IPS-NIHi7 (cell line): Measurements from ENCODE around the gene PTPN6.

Source experiments
- DNase-seq: peaks from one replicate; pipeline ENCODE4 v3.0.0; 2012; ENCODE audit warnings: mixed read lengths; ENCODE audit errors: extremely low spot score

Gene PTPN6

GRCh38 chr12:6956021-6956727 is 5.0 kb downstream of the PTPN6 start:
- DNase-seq, result no peak

DNA sequence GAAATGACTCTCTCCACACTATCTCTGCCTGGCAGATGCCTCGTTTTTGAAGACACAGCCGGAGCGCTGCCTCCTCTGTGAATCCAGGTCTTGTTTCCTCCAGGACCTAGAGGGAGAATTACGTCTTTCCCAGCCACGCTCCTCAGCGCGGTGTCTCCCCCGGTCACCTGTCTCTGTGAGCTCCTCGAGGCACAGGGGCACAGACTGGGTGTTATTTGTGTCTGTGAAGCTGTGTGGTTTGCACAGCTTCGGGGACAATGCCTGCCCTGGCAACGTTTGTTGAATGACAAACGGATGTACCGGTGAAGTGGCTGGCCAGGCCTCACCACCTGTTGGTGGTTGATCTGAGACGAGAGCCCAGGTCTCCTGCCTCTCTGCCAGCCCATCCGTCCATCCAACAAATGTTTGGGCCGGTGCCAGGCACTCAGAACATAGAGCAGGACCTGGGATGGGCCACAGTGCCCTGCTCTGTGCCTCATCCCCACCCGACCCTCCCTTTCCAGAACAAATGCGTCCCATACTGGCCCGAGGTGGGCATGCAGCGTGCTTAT is 6.1 kb downstream of the PTPN6 start:
- DNase-seq, result no peak

GRCh38 chr12:6957741-6958608 is 6.8 kb downstream of the PTPN6 start:
- no peak for DNase-seq

- DNase-seq, result no peak
These were observed 7.5 kb downstream of the PTPN6 start for GRCh38 chr12:6958609-6959057.

DNA sequence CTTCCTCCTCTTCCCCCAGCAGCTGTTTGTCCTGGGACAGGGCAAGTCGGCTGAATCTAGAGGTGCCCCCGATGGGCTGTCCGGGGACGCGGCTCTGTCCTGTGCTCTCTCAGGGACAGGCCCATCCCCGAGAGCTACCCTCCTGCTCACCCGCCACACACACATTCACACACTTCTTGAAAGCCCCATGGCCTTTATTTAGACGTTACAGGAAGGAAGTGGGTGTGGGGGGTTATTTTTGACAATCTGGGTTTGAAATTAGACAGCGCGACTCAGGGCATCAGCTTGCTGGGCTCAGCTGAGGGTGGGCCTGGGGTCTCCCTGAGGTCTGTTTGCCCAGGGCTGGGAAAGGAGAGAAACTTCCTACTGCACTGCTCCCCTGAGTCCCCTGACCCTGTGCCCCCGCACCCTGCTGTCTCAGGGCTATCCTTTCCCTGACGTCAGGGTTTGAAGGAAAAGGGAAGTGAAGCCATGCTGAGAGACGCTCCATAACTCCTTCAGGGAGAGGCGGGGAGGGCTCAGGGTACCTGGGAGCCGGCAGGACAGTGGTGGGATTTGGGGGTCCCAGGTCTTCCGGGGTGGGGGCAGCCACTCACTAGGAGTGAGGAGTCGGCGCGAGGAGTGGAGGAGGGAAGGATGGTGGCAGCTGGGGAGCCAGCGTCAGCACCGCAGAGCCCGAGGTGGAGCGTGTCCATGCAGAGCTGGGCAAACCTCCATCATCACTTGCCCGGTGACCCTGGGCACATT is 8.1 kb downstream of the PTPN6 start:
- DNase-seq, result no peak

DNA sequence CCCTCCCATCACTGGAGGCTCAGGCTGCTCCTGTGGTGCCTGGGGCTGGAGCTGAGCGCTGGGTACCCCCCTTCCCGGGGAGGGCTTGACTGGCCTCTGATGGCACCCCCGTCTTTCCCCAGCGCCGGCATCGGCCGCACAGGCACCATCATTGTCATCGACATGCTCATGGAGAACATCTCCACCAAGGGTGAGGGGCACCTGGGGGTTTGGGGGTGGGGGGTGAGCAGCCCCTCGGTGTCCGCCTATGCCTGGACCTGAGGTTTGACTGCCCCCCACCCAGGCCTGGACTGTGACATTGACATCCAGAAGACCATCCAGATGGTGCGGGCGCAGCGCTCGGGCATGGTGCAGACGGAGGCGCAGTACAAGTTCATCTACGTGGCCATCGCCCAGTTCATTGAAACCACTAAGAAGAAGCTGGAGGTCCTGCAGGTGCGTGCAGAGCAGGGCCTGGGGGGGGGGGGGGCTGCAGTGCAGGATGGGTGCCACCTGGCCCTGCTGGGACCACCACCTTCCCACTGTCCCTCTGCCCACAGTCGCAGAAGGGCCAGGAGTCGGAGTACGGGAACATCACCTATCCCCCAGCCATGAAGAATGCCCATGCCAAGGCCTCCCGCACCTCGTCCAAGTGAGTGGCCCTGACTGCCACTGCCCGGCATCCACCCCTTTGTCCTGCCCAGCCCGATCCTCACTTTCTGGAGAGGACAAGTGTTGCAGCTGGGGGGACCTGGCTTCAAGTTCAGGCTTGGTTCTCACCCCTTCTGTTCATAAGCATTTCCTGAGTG is 8.8 kb downstream of the PTPN6 start:
- DNase-seq, result no peak

DNA sequence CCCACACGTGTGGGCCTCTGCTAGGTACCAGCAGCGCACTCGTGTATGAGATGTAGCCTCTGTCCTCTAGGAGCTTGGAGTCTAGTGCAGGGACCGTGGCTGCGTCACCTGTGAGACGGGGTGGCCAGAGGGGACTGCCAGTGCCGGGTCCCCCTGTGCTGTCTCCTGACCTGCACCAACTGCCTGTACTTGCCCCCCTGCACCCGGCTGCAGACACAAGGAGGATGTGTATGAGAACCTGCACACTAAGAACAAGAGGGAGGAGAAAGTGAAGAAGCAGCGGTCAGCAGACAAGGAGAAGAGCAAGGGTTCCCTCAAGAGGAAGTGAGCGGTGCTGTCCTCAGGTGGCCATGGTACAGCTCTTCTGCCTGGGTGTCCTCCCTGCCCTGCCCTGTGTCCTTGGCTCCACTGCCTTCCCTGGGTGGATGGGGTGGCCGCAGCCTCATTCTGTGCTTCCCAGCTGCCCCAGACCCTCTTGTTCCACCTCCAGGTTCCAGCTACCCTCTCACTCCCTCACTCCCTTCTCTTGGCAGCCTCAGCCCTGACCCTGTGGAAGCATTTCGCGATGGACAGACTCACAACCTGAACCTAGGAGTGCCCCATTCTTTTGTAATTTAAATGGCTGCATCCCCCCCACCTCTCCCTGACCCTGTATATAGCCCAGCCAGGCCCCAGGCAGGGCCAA is 9.6 kb downstream of the PTPN6 start:
- DNase-seq, result no peak

DNA sequence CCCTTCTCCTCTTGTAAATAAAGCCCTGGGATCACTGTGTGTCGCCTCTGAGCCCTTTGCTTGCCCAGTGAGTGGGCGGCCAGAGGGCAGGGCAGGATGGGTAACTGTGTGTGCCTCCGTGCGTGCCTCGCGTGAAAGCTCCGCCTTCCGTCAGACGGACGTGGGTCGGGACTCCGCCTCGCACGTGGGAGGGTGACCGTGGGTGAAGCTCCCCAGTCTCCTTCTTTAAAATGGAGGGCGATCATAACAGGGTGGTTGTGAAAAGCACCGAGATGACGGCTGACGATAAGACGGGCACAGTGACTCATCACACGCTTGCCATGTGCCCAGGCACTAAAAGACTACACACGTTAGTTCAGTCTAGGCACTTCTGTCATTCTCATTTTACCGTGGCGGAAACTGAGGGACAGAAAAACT is 10.1 kb downstream of the PTPN6 start:
- DNase-seq, result no peak

- peak; percentile 83 for DNase-seq
These were observed 10.6 kb downstream of the PTPN6 start for GRCh38 chr12:6961695-6962284.

GRCh38 chr12:6962285-6963015 is 11.3 kb downstream of the PTPN6 start:
- DNase-seq, result no peak

DNA sequence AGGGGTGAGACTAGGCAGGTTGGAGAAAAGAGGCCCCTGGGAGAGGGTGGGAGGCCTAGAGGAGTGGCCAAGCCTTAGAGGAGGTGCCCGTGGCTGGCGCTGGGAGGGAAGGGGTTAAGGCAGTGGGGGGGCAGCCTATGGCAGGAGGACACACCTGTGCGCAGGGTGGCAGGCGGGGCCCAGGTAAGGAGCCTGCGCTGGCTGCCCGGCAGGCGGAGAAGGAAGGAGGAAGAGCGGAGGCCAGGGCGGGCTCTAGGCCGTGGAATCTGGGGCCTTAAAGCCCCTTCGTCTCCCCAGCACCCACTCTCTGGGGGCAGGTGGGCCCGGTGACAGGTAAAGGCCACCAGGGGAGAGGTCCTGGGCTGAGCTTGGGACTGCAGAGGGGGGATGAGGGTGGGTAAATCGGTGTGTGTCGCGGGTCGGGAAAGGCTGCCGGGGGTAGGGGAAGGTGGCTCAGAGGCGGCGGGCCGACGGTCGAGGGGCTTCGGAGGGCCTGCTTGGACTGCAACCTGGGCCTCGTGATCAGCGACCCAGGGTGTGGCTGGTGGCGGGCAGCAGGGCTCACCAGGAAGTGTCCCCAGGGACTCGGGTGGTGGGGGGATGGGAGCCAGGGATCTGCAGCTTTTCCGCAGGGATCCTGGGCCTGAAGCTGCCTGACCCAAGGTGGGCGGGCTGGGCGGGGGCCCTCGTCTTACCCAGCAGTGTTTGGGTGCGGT is 12.0 kb downstream of the PTPN6 start:
- peak; percentile 80 for DNase-seq

- no peak for DNase-seq
These were observed 12.7 kb downstream of the PTPN6 start for GRCh38 chr12:6963791-6964413.

DNA sequence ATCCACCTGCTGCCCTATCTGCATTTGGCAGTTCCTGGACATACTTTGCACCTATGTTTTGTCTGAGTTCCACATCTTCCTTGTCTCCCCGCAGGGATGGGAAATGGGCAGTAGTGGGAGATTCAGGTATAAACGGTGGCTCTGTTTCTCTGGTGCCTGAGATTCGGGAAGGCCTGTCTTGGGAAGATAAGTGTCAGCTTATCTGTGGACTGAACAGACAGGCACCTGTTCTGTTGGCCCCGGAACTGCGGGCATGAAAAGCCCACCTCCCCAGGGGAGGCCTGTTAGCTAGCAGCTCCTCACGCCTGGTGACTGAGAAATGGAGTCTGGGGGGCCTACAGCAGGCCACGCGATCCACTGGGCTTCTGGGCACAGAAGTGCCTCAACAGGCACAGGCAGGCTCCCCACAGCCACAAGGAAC is 13.5 kb downstream of the PTPN6 start:
- DNase-seq, result no peak

DNA sequence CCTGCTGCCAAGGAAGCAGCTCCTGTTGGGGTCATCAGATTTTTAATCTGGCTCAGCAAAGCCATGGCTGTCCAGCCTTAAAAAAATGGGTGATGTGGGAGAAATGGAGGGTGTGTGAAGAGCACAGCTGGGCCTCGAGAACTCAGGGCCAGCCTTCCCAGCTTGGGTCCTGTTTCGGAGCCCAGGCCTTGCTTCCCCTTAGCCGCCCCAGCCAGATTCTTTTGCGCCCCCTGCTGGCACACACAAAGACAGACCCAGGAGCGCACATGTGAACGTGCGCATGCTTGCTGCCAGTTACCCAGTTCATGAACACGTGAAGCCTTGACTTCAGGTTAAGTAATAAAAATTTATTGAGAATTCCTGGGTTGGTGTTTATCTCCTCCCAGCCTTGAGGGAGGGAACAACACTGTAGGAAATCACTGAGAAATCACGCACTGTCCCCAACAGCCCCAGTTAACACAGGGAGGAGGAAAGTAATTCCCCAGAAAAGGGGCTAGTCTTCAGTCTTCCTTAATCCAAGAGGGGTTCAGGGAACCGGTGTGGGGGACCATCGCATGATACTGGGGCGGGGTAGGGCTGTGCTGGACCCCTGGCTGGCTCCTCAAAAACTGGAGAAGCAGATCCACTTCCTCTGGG is 14.0 kb downstream of the PTPN6 start:
- peak; percentile 83 for DNase-seq

DNA sequence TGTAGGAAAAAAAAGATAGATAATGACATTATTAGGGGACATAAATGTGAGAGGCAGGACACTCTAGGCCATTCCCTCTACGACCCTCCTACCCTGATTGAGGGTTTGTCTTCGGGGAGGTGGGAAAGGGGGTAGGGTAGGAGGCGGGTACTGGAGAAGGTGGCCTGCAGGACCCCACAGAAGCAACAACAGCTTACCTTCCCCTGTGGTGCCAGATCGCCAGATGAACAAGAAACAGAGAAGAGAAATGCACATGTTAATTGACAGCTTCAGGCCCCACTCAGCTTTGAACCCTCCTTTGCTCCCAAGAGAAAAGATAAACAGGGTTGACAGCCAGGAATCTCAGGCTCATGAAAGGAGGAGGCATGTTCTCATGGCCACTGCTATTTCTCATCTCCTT is 14.6 kb downstream of the PTPN6 start:
- no peak for DNase-seq

- DNase-seq, result no peak
These were observed 15.2 kb downstream of the PTPN6 start for GRCh38 chr12:6966351-6966750.

GRCh38 chr12:6967651-6968100 is 16.5 kb downstream of the PTPN6 start:
- DNase-seq, result no peak

DNA sequence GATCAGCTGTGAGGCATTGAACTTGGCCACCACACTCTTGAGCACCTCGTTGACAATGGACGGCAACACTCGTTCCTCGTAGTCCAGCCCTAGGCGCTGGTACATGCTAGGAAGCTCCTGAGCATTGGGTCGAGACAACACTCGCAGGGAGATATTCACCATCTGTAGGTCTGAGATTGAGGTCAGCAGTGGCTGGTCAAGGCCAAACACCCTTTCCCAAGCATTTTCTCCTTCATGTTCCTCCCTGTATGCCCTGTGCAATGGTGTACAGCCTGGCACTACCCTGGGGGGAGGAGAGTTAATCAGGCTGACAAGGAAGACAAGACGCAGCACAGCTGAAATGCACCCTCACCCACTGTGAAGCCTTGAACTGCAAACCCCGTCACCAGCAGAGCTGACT is 17.3 kb downstream of the PTPN6 start:
- no peak for DNase-seq
